ENCODE results near the gene FTSJ3.
"Not testable (repeated sequence)": the region's sequence is repeated elsewhere in the genome, so short reads cannot be mapped to it uniquely, and the experiment has no call there.

Gene FTSJ3

DNA sequence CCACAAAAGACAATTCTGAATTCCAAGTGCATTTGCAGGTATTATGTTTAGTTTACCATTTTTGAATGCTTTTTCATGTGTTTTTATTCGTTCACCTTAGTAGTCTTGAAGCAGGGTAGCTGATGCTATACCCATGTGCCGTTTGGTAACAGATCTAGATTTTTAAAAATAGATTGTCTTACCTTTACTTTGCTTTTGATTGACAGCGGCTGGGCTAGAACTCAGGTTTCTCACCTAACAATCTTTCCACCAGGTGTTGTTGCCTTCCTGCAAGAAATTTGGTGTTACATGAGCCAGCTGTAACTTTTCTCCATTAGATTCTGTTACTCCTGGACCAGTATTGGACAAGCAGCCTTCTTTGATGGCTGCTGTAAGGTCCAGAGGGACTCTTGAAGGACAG, 1.5 kb upstream of the FTSJ3 start:
- no peak for DNase-seq

GRCh38 chr17:63827801-63828221, 348 bp upstream of the FTSJ3 start:
- peak in 1 of 56 donors; percentile 39 for DNase-seq

- no peak for DNase-seq
Measured at GRCh38 chr17:63826468-63827001, 928 bp downstream of the FTSJ3 start.

GRCh38 chr17:63824362-63824761, 3.1 kb downstream of the FTSJ3 start:
- DNase-seq, result no peak

GRCh38 chr17:63823659-63824331, 3.7 kb downstream of the FTSJ3 start:
- no peak for DNase-seq

GRCh38 chr17:63822537-63822936, 4.9 kb downstream of the FTSJ3 start:
- no peak for DNase-seq

GRCh38 chr17:63821804-63822203, 5.7 kb downstream of the FTSJ3 start:
- no peak for DNase-seq

DNA sequence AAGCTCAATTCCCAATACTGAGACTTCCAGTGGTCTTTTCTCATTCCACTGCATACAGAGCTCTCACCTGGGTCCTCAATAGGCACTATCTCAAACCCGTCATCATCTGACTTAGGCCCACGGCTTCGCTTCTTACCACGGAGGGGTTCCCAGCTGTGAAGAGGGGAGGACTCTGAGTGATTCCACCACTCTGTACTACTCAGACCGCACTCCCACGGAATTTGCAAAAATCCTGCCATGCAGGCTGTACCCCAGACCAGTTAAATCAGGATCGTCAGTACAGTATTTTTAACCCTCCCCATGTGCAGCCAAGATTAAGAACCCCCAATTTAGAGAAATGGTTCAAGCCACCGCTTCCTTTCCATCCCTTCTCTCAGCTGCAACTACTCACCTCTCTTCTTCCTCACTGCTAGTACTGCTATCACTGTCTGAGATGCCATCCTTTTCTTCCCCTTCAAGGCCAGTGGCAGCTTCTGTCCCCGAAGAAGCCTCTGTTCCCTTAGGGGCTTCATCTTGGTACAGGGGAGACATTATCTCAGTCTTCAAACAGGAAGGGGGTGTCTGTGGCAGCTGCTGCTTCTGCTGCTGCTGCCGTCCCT, 6.4 kb downstream of the FTSJ3 start:
- no peak for DNase-seq

DNA sequence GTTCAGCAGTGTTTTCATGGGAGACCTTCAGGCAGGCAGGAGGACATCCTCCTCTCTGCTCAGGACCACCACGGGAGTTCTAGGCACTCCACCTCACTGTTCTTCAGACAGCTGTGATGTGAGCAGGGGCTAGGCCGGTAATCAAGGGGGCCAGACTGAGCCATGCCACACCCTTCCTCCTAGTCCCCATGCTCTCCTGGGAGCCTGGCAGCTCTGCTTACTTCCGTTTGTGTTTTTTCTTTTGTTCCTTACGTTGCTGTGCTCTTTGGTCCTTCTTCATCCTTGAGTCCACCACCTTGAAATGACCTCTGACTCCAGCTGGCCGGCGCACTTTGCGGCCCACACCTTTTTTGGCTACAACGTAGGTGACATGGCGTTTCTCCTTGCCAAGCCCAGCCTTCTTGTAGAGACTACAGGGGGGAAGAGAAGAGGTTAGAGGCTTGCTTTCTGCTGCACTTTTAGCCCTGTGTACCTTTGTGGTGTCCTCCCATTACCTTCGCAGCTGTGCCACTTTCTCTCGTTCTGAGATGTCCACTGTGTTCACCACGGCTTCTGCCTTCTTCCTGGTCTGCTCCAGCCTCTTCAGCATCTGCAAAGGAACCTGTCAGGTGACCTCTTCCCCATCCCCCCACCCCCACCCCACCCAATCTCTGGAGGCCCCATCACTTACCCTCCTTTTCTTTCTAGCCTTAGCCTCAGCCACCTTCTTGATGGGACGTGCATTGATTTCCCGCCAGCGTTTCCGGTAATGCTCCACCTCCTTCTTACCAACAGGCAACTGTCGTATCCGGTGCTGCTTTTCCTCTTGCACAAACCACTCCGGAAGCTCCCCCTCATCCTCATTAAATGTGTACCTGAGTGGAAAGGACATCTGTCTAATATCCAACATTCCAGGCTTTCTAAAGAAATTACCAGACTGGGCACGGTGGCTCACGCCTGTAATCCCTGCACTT, 7.6 kb downstream of the FTSJ3 start:
- no peak for DNase-seq

- no peak for DNase-seq
Measured at GRCh38 chr17:63819131-63819530, 8.3 kb downstream of the FTSJ3 start.

DNA sequence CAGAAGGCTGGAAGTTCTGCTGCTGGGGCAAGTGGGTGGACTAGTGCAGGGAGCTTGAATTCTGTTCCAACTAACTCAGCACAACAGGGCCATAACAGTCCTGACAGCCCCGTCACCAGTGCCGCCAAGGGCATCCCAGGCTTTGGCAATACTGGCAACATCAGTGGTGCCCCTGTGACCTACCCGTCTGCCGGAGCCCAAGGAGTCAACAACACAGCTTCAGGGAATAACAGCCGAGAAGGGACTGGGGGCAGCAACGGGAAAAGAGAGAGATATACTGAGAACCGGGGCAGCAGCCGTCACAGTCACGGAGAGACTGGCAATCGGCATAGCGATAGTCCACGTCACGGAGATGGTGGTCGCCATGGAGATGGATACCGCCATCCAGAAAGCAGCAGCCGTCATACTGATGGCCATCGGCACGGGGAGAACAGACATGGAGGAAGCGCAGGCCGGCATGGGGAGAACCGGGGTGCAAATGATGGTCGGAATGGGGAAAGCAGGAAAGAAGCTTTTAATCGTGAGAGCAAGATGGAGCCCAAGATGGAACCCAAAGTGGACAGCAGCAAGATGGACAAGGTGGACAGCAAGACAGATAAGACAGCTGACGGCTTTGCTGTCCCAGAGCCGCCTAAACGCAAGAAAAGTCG, 9.6 kb downstream of the FTSJ3 start:
- no peak for DNase-seq

- DNase-seq, result no peak
Measured at GRCh38 chr17:63816669-63817068, 10.8 kb downstream of the FTSJ3 start.

DNA sequence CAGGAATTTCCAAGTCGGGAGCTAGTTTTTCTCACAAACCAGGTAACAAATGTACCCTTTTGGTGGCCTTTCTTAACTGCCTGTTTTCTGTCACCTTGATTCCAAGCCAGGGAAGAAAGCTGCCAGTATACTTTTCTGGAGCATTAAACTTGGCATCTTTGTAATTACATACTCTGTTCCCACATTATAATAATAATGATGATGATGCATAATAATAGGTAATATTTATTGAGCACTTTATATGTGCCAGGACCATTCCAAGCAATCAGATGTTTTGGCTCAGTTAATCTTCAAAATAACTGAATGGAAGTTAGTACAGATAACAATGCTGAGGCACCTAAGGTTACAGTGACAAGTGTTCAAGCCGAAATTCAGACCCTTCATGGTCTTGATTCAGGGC, 11.3 kb downstream of the FTSJ3 start:
- no peak for DNase-seq

- no peak for DNase-seq
Measured at GRCh38 chr17:63809970-63810369, 17.5 kb downstream of the FTSJ3 start.

DNA sequence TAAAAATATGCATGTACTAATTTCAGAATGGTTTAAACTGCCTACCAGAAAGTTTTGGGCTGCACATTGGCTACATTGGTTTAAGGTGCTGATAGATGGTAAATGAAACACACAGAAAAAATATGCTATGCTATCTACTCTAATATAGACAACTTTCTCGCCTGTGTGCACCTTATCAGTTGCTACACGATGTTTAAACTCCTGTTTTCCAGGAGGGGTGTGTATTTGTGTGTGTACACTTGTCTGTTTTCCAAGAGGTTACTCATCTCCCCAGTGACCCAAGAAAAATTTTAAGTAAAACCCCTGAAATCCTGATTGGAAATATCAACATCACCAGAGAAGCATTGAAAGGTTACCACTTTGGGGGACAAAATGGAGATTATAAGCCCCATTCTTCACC, 21.9 kb downstream of the FTSJ3 start:
- no peak for DNase-seq

GRCh38 chr17:63804328-63804727, 23.1 kb downstream of the FTSJ3 start:
- DNase-seq, result no peak

DNA sequence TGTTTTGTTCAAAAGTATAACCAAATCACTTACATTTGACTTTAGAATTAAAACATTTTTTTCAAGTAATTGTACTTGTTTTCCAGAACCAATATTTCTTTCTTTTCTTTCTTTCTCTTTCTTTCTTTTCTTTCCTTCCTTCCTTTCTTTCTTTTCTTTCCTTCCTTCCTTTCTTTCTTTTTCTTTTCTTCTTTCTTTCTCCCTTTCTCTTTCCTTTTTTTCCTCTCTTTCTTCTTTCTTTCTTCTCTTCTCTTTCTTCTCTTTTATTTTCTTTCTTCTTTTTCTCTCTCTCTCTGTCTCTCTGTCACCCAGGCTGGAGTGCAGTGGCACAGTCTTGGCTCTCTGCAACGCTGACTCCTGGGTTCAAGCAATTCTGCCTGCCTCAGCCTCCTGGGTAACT, 26.7 kb downstream of the FTSJ3 start:
- DNase-seq, result no peak

- no peak for DNase-seq
Measured at GRCh38 chr17:63798572-63799106, 28.8 kb downstream of the FTSJ3 start.

DNA sequence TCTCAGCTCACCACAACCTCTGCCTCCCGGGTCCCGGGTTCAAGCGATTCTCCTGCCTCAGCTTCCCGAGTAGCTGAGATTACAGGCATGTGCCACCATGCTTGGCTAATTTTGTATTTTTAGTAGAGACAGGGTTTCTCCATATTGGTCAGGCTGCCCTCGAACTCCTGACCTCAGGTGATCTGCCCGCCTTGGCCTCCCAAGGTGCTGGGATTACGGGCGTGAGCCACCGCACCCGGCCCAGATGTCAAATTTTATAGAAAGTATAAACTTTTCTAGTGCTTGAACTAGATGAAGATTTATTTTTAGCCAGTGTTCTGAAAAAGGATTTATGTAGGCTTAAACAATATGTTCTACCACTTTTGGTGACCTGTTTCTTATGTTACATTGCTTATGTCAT, 31.1 kb downstream of the FTSJ3 start:
- not testable (repeated sequence) for DNase-seq

DNA sequence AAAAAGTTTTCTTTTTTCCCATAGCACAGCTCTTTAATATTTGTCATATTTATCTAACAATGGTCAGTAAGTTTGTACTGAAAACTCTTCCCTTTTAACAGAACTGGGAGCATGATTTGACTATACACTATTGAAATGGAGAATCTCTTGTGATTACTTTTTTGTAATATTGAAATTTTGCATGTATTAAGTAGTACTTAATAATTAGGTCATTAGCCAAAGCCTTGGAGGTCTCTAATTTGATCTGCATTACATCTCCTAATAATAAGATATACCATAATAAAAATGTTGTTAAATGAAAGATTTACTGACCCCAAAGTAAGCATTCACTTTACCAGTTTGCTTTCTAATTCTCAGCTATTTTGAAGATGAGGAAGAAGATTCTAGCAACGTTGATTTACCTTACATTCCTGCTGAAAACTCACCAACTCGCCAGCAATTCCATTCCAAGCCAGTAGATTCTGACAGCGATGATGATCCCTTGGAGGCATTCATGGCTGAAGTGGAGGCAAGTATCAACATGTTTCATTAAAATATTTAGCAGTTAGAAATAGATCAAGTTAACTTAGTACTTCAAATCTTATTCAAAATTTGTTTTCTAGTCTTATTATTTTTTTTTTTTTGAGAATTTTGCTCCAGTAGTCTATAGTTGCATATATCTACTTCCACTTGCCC, 35.3 kb downstream of the FTSJ3 start:
- no peak for DNase-seq

DNA sequence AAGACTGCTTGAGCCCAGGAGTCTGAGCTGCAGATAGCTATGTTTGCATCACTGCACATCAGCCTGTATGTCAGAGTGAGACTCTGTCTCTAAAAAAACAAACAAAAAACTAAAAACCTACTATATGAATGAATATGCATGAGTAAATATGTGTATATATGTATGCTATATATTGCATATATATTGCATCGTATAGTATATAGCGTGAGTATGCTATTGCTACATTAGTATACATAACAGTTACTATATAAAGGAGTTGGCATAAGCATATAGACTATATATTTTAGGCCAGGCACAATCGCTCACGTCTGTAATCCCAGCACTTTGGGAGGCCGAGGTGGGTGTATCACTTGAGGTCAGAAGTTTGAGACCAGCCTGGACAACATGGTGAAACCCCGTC, 37.4 kb downstream of the FTSJ3 start:
- DNase-seq, result no peak
